Germinal center (tissue), 1 donor: Measurements from ENCODE around the gene CAPN8.
"Not testable (repeated sequence)": the region's sequence is repeated elsewhere in the genome, so short reads cannot be mapped to it uniquely, and the experiment has no call there.

Source experiments
- DNase-seq: peaks from one replicate; pipeline ENCODE4 v3.0.0; 2012; ENCODE audit warnings: mixed read lengths, low spot score

Gene CAPN8

GRCh38 chr1:223525957-223526356, 139.5 kb downstream of the CAPN8 start:
- no peak for DNase-seq

GRCh38 chr1:223525546-223525945, 140.0 kb downstream of the CAPN8 start:
- no peak for DNase-seq

- DNase-seq, result no peak
These were observed 140.5 kb downstream of the CAPN8 start for GRCh38 chr1:223524930-223525451.

GRCh38 chr1:223521150-223521549, 144.4 kb downstream of the CAPN8 start:
- DNase-seq, result no peak

- DNase-seq, result no peak
These were observed 145.3 kb downstream of the CAPN8 start for GRCh38 chr1:223520200-223520599.

GRCh38 chr1:223519116-223519515, 146.4 kb downstream of the CAPN8 start:
- DNase-seq, result no peak

GRCh38 chr1:223518553-223518952, 146.9 kb downstream of the CAPN8 start:
- not testable (repeated sequence) for DNase-seq

GRCh38 chr1:223515926-223516325, 149.6 kb downstream of the CAPN8 start:
- no peak for DNase-seq

GRCh38 chr1:223515421-223515820, 150.1 kb downstream of the CAPN8 start:
- DNase-seq, result no peak

- DNase-seq, result no peak
These were observed 150.9 kb downstream of the CAPN8 start for GRCh38 chr1:223514644-223515043.

GRCh38 chr1:223513309-223513708, 152.2 kb downstream of the CAPN8 start:
- DNase-seq, result no peak

- no peak for DNase-seq
These were observed 153.4 kb downstream of the CAPN8 start for GRCh38 chr1:223512057-223512456.

- DNase-seq, result no peak
These were observed 156.7 kb downstream of the CAPN8 start for GRCh38 chr1:223508796-223509195.

- DNase-seq, result no peak
These were observed 160.8 kb downstream of the CAPN8 start for GRCh38 chr1:223504741-223505140.

- no peak for DNase-seq
These were observed 162.2 kb downstream of the CAPN8 start for GRCh38 chr1:223503348-223503747.

- no peak for DNase-seq
These were observed 164.7 kb downstream of the CAPN8 start for GRCh38 chr1:223500560-223501425.

- no peak for DNase-seq
These were observed 168.6 kb downstream of the CAPN8 start for GRCh38 chr1:223496883-223497282.

- no peak for DNase-seq
These were observed 170.4 kb downstream of the CAPN8 start for GRCh38 chr1:223494926-223495645.

- DNase-seq, result no peak
These were observed 173.5 kb downstream of the CAPN8 start for GRCh38 chr1:223492044-223492443.
